Nephron (organoid): Measurements from ENCODE around the gene TESMIN.
A peak's percentile ranks its signal among the peaks of the same experiment; 100 is the strongest.

Experiments used
- H3K27ac Mint-ChIP-seq, 3 experiments: 2 replicates each; pipeline ENCODE4 v1.8.0; 2020; ENCODE audit warnings: mixed read lengths in 3 of 3, mild to moderate bottlenecking in 2 of 3, moderate library complexity in 1 of 3
- H3K27me3 Mint-ChIP-seq: 2 replicates; pipeline ENCODE4 v1.8.0; 2021; ENCODE audit warnings: low read depth, mild to moderate bottlenecking, moderate library complexity, mixed read lengths
- H3K36me3 Mint-ChIP-seq: 2 replicates; pipeline ENCODE4 v1.8.0; 2020; ENCODE audit warnings: low read depth, mixed read lengths
- H3K4me1 Mint-ChIP-seq: 2 replicates; pipeline ENCODE4 v1.8.0; 2020; ENCODE audit warnings: mixed read lengths
- H3K4me3 Mint-ChIP-seq, 3 experiments: 2 replicates each; pipeline ENCODE4 v1.8.0; 2020; ENCODE audit warnings: mild to moderate bottlenecking in 3 of 3, mixed read lengths in 3 of 3, moderate library complexity in 2 of 3
- H3K9me3 Mint-ChIP-seq: 2 replicates; pipeline ENCODE4 v1.8.0; 2020; ENCODE audit warnings: mixed read lengths
- TF ChIP-seq, protein P1 (sequence below), 3 experiments: fragments of 200-600 bp; sonication (generic); IDR thresholded peaks; one replicate each; pipeline ENCODE4 v1.5.0; 2021; ENCODE audit warnings: antibody characterized with exemption in 3 of 3; ENCODE audit not compliant: unreplicated experiment in 3 of 3

The TESMIN gene, protein sequence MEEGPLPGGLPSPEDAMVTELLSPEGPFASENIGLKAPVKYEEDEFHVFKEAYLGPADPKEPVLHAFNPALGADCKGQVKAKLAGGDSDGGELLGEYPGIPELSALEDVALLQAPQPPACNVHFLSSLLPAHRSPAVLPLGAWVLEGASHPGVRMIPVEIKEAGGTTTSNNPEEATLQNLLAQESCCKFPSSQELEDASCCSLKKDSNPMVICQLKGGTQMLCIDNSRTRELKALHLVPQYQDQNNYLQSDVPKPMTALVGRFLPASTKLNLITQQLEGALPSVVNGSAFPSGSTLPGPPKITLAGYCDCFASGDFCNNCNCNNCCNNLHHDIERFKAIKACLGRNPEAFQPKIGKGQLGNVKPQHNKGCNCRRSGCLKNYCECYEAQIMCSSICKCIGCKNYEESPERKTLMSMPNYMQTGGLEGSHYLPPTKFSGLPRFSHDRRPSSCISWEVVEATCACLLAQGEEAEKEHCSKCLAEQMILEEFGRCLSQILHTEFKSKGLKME

GRCh38 chr11:68751331-68751856, at the start of gene TESMIN:
Gene TESMIN (minus strand): TSS chr11:68751520. CDS start chr11:68750660, 860 bp downstream.
- H3K9me3 Mint-ChIP-seq: no peaks in the 10 kb centered on the region
- peaks cover 15% of the 10 kb centered on the region for H3K27me3 Mint-ChIP-seq
- peaks cover 13% of the 10 kb centered on the region for H3K4me1 Mint-ChIP-seq
- peak within 1 kb of the TSS; percentile 66 to 76 (median 73) for H3K4me3 Mint-ChIP-seq
- peak within 1 kb of the TSS in 1 of 3 experiments; percentile 60 for H3K27ac Mint-ChIP-seq
- H3K36me3 Mint-ChIP-seq: peaks cover 19% of the 10 kb centered on the region
- TF ChIP-seq, protein P1, sequence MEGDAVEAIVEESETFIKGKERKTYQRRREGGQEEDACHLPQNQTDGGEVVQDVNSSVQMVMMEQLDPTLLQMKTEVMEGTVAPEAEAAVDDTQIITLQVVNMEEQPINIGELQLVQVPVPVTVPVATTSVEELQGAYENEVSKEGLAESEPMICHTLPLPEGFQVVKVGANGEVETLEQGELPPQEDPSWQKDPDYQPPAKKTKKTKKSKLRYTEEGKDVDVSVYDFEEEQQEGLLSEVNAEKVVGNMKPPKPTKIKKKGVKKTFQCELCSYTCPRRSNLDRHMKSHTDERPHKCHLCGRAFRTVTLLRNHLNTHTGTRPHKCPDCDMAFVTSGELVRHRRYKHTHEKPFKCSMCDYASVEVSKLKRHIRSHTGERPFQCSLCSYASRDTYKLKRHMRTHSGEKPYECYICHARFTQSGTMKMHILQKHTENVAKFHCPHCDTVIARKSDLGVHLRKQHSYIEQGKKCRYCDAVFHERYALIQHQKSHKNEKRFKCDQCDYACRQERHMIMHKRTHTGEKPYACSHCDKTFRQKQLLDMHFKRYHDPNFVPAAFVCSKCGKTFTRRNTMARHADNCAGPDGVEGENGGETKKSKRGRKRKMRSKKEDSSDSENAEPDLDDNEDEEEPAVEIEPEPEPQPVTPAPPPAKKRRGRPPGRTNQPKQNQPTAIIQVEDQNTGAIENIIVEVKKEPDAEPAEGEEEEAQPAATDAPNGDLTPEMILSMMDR (IDR thresholded peaks at IDR 0.05; ENCODE audit: unreplicated experiment in 3 of 3): no peak

DNA sequence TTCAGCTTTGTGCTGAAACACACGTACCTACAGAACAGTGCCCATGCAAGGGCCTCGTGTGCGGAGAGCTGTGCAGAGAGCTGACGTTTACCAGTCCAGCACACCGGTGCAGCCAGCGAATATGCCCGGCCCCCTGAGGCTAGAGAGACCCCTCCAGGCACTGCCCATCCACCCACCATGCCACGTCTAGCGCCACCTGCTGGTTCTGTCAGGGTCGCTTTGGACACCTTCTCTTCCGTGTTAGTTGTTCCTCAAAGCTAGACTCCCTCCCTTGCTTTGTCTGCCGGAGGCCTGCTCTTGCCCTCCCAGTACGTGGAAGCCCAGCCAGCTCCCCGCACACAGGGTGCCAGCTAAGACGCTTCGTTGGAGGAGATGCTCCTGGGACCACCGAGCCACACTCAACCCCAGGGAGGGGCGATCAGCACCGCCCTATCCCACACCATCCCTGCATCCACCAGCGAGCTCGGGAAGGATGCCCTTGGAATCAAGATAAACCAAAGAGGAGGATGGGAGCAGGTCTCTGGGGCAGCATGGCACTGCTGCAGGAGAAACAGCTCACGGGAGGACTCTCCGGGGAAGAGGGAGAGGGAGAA, 47.0 kb upstream of the TESMIN start:
- H3K27me3 Mint-ChIP-seq: no peaks in the 10 kb centered on the region
- TF ChIP-seq, protein P1 (IDR thresholded peaks at IDR 0.05; ENCODE audit: unreplicated experiment in 3 of 3): peak; percentile 25 to 52 (median 36)
- no peaks in the 10 kb centered on the region for H3K4me1 Mint-ChIP-seq
- no peak overlapping the region for H3K27ac Mint-ChIP-seq
- no peaks in the 10 kb centered on the region for H3K9me3 Mint-ChIP-seq
- peaks cover 47% of the 10 kb centered on the region for H3K36me3 Mint-ChIP-seq
- H3K4me3 Mint-ChIP-seq: no peak overlapping the region

DNA sequence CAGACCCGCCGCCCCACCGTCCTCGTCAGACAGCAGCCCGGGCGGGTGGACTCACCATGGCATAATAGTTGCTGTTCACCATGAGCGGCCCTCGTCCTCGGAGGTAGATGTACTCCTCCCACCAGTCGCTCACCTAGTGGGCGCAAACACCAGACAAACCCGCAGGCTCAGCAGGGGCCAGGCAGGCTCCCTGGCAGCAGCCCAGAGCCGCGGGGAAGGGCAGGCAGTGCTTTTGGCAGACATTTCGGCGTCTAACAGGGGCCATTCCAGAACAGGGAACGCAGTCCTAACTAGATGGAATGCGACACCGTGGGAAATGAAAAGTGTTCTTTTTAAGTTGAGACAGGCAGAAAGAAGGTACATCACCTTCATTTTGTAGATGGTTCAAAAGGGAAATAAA, 45.5 kb upstream of the TESMIN start:
- peaks cover 49% of the 10 kb centered on the region for H3K36me3 Mint-ChIP-seq
- no peak overlapping the region for H3K27ac Mint-ChIP-seq
- no peaks in the 10 kb centered on the region for H3K9me3 Mint-ChIP-seq
- H3K27me3 Mint-ChIP-seq: no peaks in the 10 kb centered on the region
- no peaks in the 10 kb centered on the region for H3K4me1 Mint-ChIP-seq
- TF ChIP-seq, protein P1 (IDR thresholded peaks at IDR 0.05; ENCODE audit: unreplicated experiment in 3 of 3): no peak
- H3K4me3 Mint-ChIP-seq: no peak overlapping the region

GRCh38 chr11:68792400-68792966, 41.2 kb upstream of the TESMIN start:
- H3K27me3 Mint-ChIP-seq: peaks cover 4% of the 10 kb centered on the region
- H3K27ac Mint-ChIP-seq: no peak overlapping the region
- no peak overlapping the region for H3K4me3 Mint-ChIP-seq
- H3K4me1 Mint-ChIP-seq: no peaks in the 10 kb centered on the region
- TF ChIP-seq, protein P1 (IDR thresholded peaks at IDR 0.05; ENCODE audit: unreplicated experiment in 3 of 3): no peak
- peaks cover 54% of the 10 kb centered on the region for H3K36me3 Mint-ChIP-seq
- H3K9me3 Mint-ChIP-seq: no peaks in the 10 kb centered on the region

GRCh38 chr11:68784653-68785052, 33.3 kb upstream of the TESMIN start:
- Mint-ChIP-seq H3K36me3 (peaks cover 43% of the 10 kb centered on the region), H3K27ac (no peak overlapping the region), H3K9me3 (no peaks in the 10 kb centered on the region), H3K27me3 (no peaks in the 10 kb centered on the region), H3K4me3 (no peak overlapping the region), H3K4me1 (no peaks in the 10 kb centered on the region)
- TF ChIP-seq, protein P1 (IDR thresholded peaks at IDR 0.05; ENCODE audit: unreplicated experiment in 3 of 3): no peak
